GM12801 (cell line): ENCODE measurements around the gene CRYBB2.

Source experiments
- TF ChIP-seq, protein P1 (sequence below): IDR thresholded peaks from one replicate; pipeline ENCODE4 v1.5.1; 2011; ENCODE audit warnings: control low read depth; ENCODE audit not compliant: insufficient read length; ENCODE audit errors: extremely low read depth

The CRYBB2 gene

GRCh38 chr22:25228822-25229221, 9.4 kb downstream of the CRYBB2 start:
- TF ChIP-seq, protein P1, sequence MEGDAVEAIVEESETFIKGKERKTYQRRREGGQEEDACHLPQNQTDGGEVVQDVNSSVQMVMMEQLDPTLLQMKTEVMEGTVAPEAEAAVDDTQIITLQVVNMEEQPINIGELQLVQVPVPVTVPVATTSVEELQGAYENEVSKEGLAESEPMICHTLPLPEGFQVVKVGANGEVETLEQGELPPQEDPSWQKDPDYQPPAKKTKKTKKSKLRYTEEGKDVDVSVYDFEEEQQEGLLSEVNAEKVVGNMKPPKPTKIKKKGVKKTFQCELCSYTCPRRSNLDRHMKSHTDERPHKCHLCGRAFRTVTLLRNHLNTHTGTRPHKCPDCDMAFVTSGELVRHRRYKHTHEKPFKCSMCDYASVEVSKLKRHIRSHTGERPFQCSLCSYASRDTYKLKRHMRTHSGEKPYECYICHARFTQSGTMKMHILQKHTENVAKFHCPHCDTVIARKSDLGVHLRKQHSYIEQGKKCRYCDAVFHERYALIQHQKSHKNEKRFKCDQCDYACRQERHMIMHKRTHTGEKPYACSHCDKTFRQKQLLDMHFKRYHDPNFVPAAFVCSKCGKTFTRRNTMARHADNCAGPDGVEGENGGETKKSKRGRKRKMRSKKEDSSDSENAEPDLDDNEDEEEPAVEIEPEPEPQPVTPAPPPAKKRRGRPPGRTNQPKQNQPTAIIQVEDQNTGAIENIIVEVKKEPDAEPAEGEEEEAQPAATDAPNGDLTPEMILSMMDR: no peak

DNA sequence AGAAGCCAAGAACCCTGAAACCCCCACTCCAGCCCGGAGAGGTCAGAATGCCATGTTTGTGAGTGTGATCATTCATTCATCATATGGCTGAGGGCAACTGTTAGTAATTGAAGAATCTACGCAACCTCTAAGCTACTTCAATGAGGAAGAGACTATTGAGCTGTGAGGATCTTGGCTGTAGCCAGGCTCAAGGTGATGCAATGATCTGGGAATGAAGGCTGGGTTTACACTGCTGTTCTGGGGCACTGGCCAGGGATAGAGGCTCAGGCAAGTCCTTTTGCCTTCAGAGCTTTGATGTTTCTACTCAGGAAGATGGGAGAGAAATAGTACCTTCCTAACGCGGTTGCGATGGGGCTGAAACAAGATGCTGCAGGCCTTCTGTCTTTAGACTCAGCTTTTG, 12.9 kb downstream of the CRYBB2 start:
- TF ChIP-seq, protein P1: no peak

- TF ChIP-seq, protein P1: no peak
Measured at GRCh38 chr22:25235547-25236290, 16.3 kb downstream of the CRYBB2 start.

- TF ChIP-seq, protein P1: no peak
Measured at GRCh38 chr22:25236417-25236816, 17.0 kb downstream of the CRYBB2 start.

DNA sequence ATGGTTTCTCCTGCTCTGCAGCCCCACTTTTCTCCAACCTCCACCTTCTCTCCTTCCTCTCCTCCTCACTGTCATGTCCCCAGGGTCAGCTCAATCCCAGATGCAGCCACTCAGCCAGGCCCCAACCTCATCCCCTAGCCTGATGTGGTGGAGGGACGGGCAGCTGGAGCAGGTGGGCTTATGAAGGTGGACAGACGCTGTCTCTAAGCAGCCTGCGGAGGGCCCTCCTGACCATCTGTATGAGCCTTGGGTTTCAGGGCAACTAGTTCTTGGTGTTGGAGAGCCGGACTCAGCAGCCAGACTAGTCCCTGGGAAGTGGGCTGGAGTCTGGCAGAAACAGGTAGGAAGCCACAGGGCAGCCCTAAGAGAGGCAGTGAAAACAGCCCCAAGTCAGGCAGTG, 18.1 kb downstream of the CRYBB2 start:
- TF ChIP-seq, protein P1: no peak
